Testis (tissue), 3 donors: Measurements from ENCODE around the gene MYLIP. TPM values are rescaled to one million over a fixed set of nuclear protein-coding genes. Genes with fewer than 3 reads are reported as not detected.

Experiments
- DNase-seq: peaks from one replicate; pipeline ENCODE4 v3.0.0-alpha.2; 2019
- H3K27ac ChIP-seq, 2 donors: fragments of 200-600 bp; sonication (generic); one replicate each; pipeline ENCODE4 v1.5.1; 2019
- H3K27me3 ChIP-seq: fragments of 200-600 bp; sonication (generic); one replicate; pipeline ENCODE4 v1.5.1; 2019
- H3K36me3 ChIP-seq: fragments of 200-600 bp; sonication (generic); one replicate; pipeline ENCODE4 v1.5.1; 2017; ENCODE audit warnings: low read depth; ENCODE audit errors: missing control alignments
- H3K4me1 ChIP-seq: fragments of 200-600 bp; sonication (generic); one replicate; pipeline ENCODE4 v1.5.1; 2019
- H3K4me3 ChIP-seq, 2 donors: fragments of 200-600 bp; sonication (generic); one replicate each; pipeline ENCODE4 v1.5.1; 2017 to 2019
- H3K9me3 ChIP-seq: fragments of 200-600 bp; sonication (generic); one replicate; pipeline ENCODE4 v1.5.1; 2017
- POLR2A ChIP-seq: fragments of 450-650 bp; IDR thresholded peaks from one replicate; pipeline ENCODE4 v1.6.1; 2017; ENCODE audit warnings: antibody characterized with exemption, mild to moderate bottlenecking, moderate library complexity
- whole genome bisulfite sequencing, 2 donors: methylation state at CpG; one replicate each; pipeline ENCODE4 v1.1.5; 2018; 5-methylcytosine and 5-hydroxymethylcytosine counted together
- intact Hi-C: fragments of 100-400 bp; cut with DNase I; formaldehyde crosslinking; loops from one replicate; pipeline ENCODE4 v1.15.1; 2023; ENCODE audit warnings: low total_unique reads
- polyA plus RNA-seq: library from polyadenylated mRNA; stranded (reverse); fragments of 350-450 nt; fragmentation: Illumina TruSeq; extraction: RNeasy Lipid Tissue Mini Kit (QIAGEN cat#74804); gene quantifications from one replicate; pipeline ENCODE4 v1.2.3, GENCODE V29; 2014; ENCODE audit warnings: low read depth, low replicate concordance; ENCODE audit not compliant: insufficient read depth
- total RNA-seq, 2 donors: library from RNA; depleted of rRNA; stranded (reverse); fragments of >200 nt; gene quantifications; one replicate each; pipeline ENCODE4 v1.2.3, GENCODE V29; 2016
- TF ChIP-seq, protein P1 (sequence below), 3 experiments: fragments of 450-650 bp in 2 of 3; fragments of 200-600 bp in 1 of 3; sonication (generic) in 1 of 3; IDR thresholded peaks; one replicate each; pipeline ENCODE4 v1.5.1; 2016 to 2019; ENCODE audit warnings: antibody characterized with exemption in 3 of 3, mild to moderate bottlenecking in 2 of 3, moderate library complexity in 1 of 3

MYLIP gene
- total and polyA plus RNA-seq, 3 donors from 2014 or later, result 39.1 to 48.1 (median 45.0) TPM

DNA sequence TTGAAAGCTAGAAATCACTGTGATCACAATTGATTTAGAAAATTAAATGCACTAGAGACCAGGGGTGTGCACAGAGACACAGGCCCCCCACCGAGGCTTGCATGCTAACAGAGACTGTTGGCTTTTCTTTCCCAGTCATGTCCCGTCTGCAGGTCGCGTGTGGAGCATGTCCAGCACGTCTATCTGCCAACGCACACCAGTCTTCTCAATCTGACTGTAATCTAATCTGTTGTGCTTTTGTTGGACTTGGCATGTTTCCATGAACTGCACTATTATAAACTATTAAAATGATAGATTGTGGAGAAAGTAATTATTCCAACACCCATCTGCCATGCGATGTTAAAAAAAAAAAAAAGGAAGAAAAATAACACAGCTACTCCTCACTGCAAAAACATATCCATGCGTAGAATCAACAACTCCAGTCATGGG, 17.7 kb downstream of the MYLIP start:
- intact Hi-C loops, result no loop called here
- TF ChIP-seq POLR2A, result no peak
- TF ChIP-seq, protein P1, sequence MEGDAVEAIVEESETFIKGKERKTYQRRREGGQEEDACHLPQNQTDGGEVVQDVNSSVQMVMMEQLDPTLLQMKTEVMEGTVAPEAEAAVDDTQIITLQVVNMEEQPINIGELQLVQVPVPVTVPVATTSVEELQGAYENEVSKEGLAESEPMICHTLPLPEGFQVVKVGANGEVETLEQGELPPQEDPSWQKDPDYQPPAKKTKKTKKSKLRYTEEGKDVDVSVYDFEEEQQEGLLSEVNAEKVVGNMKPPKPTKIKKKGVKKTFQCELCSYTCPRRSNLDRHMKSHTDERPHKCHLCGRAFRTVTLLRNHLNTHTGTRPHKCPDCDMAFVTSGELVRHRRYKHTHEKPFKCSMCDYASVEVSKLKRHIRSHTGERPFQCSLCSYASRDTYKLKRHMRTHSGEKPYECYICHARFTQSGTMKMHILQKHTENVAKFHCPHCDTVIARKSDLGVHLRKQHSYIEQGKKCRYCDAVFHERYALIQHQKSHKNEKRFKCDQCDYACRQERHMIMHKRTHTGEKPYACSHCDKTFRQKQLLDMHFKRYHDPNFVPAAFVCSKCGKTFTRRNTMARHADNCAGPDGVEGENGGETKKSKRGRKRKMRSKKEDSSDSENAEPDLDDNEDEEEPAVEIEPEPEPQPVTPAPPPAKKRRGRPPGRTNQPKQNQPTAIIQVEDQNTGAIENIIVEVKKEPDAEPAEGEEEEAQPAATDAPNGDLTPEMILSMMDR (IDR thresholded peaks at IDR 0.05), result no peak
- 67 to 71% methylated on average over 8 of the region's 8 CpGs for WGBS, 2 donors
- no peaks in the 10 kb centered on the region for H3K36me3 ChIP-seq
- H3K9me3 ChIP-seq, result no peaks in the 10 kb centered on the region
- H3K27me3 ChIP-seq, result no peaks in the 10 kb centered on the region
- no peak overlapping the region for H3K4me3 ChIP-seq
- H3K4me1 ChIP-seq, result no peaks in the 10 kb centered on the region
- H3K27ac ChIP-seq, result no peak overlapping the region
- no peak for DNase-seq

DNA sequence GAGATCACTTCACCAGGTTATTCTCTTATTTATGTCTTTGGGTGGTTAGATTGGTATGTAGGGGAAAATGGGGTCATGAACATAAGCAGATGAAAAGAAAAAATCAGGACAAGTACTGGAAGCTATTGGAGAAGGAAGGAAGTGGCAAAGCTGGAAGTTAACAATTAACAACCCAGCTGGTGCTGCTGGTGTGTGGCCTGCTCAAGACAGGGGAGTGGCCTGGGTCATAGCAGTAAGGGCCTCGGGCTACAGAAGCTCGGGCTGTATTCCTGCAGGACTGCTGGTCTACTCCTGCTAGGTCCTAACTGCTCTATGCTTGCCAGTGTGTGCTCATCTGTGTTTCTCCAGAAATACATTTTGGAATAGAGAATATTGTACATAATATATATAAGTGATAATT, 19.6 kb downstream of the MYLIP start:
- no peak for DNase-seq
- Histone ChIP-seq H3K27ac (no peak overlapping the region), H3K9me3 (no peaks in the 10 kb centered on the region), H3K4me1 (no peaks in the 10 kb centered on the region), H3K27me3 (no peaks in the 10 kb centered on the region), H3K36me3 (no peaks in the 10 kb centered on the region), H3K4me3 (no peak overlapping the region)
- TF ChIP-seq, protein P1 (IDR thresholded peaks at IDR 0.05), result no peak
- intact Hi-C loops, result no loop called here
- 80% methylated on average over 2 of the region's 2 CpGs for WGBS, 2 donors

DNA sequence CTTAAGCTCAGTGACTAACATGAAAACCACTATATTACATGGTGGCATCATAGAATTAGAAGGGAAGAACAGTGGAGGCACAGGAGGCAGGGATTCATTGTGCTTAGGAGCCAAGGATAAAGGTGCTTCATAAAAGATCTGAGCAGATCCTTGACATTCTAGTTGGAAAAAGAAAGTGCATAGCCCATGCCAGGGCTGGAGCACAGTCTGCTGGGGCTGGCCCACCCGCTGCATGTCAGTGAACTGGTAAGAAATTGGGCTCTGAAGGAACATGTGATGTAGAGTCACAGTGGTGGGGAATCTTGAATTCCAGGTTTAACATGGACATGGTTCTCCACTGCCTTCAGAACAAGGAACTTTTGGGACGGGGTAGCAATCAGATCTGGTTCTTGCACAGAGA, 20.4 kb downstream of the MYLIP start:
- intact Hi-C loops, result no loop called here
- H3K4me3 ChIP-seq, result no peak overlapping the region
- H3K27me3 ChIP-seq, result no peaks in the 10 kb centered on the region
- no peak for DNase-seq
- H3K36me3 ChIP-seq, result no peaks in the 10 kb centered on the region
- no peaks in the 10 kb centered on the region for H3K9me3 ChIP-seq
- H3K4me1 ChIP-seq, result no peaks in the 10 kb centered on the region
- 96 to 100% methylated on average over 2 of the region's 2 CpGs for WGBS, 2 donors
- TF ChIP-seq POLR2A, result no peak
- TF ChIP-seq, protein P1 (IDR thresholded peaks at IDR 0.05), result no peak
- no peak overlapping the region for H3K27ac ChIP-seq

DNA sequence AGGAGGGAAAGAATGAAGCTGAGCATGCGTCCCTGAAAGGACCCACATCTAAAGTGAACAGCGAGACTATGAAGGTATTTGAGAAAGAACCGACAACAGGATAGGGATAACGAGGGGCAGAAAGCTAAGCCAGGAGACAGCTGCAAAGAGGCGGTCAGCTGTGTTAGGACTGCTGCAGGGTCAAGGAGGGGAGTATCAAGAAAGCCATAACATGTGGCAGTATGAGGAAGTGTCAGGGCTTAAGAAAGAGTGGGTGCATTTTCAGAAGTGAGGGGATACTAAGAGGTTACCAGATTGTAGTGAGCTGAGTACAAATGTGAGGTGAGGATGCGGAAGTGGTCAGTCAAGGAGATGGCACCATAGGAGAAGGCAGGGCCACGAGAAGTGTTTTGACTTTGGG, 21.2 kb downstream of the MYLIP start:
- no peaks in the 10 kb centered on the region for H3K9me3 ChIP-seq
- H3K4me1 ChIP-seq, result no peaks in the 10 kb centered on the region
- 88 to 92% methylated on average over 7 of the region's 7 CpGs for WGBS, 2 donors
- intact Hi-C loops, result no loop called here
- H3K27ac ChIP-seq, result no peak overlapping the region
- DNase-seq, result no peak
- H3K27me3 ChIP-seq, result no peaks in the 10 kb centered on the region
- no peak for TF ChIP-seq POLR2A
- TF ChIP-seq, protein P1 (IDR thresholded peaks at IDR 0.05), result no peak
- H3K36me3 ChIP-seq, result no peaks in the 10 kb centered on the region
- H3K4me3 ChIP-seq, result no peak overlapping the region

DNA sequence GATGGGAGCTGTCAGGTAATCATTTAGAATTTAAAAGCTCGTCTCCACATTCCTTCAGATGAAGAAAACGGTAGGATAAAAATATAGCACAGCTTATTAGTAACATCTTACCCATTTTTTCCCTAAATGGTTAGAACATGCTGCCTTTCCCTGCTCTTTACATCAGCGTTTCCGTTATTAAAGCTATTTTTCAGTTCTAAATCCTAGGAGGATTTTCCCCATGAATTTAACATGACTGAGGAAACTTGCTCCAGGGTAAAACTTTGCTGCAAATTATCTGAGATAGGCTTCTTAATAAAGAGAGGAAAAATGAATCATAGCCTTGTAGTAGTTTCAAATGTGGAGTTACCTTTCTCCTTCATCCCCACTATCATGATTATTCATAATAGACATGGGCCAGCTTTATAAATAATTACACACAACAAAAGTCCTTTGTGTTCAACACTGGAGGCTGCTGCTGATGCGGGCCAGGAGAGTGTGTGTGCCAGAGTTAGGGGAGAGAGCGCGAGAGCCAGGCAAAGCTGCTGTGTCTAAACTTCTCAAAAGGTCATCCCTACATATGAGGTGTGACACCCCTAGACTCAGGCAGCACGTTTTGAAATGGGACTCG, 24.4 kb downstream of the MYLIP start:
- Histone ChIP-seq H3K4me3 (no peak overlapping the region), H3K27me3 (no peaks in the 10 kb centered on the region), H3K27ac (no peak overlapping the region), H3K36me3 (no peaks in the 10 kb centered on the region), H3K9me3 (no peaks in the 10 kb centered on the region), H3K4me1 (no peaks in the 10 kb centered on the region)
- TF ChIP-seq, protein P1 (IDR thresholded peaks at IDR 0.05), result no peak
- TF ChIP-seq POLR2A, result no peak
- 83 to 89% methylated on average over 9 of the region's 9 CpGs for WGBS, 2 donors
- no peak for DNase-seq
- intact Hi-C loops, result no loop called here
